ENCODE measurements around the gene ST8SIA1.
"Not testable (repeated sequence)": the region's sequence is repeated elsewhere in the genome, so short reads cannot be mapped to it uniquely, and the experiment has no call there.

ST8SIA1 gene

GRCh38 chr12:22164139-22164538, 170.4 kb downstream of the ST8SIA1 start:
- no peak for DNase-seq (ENCODE audit: low read depth)

- DNase-seq (ENCODE audit: low read depth) = no peak
Observed at GRCh38 chr12:22163594-22163993, 170.9 kb downstream of the ST8SIA1 start.

GRCh38 chr12:22160396-22161003, 174.0 kb downstream of the ST8SIA1 start:
- DNase-seq (ENCODE audit: low read depth) = no peak

- not testable (repeated sequence) for DNase-seq (ENCODE audit: low read depth)
Observed at GRCh38 chr12:22149286-22149685, 185.2 kb downstream of the ST8SIA1 start.

GRCh38 chr12:22146686-22147085, 187.8 kb downstream of the ST8SIA1 start:
- not testable (repeated sequence) for DNase-seq (ENCODE audit: low read depth)

Measured in activated T-helper 1 cell treated with Interleukin-2 at 50 U/mL for 16 hours (primary cell).